ENCODE measurements around the gene PACC1.

The PACC1 gene

GRCh38 chr1:212414328-212415106 lies at the start of gene PACC1:
PACC1 (minus strand) TSS chr1:212414886; CDS start chr1:212414757, 129 bp downstream.
- H3K4me3 Mint-ChIP-seq = peak within 1 kb of the TSS; percentile 91 to 96 (median 91)
- TF ChIP-seq CTCF (IDR thresholded peaks at IDR 0.05; ENCODE audit: unreplicated experiment in 3 of 3) = peak in 1 of 3 experiments; percentile 9
- peaks cover 20% of the 10 kb centered on the region for H3K4me1 Mint-ChIP-seq
- H3K9me3 Mint-ChIP-seq = no peaks in the 10 kb centered on the region
- H3K27ac Mint-ChIP-seq = peak within 1 kb of the TSS; percentile 41 to 93 (median 87)
- peaks cover 14% of the 10 kb centered on the region for H3K27me3 Mint-ChIP-seq (ENCODE audit: low read depth)
- H3K36me3 Mint-ChIP-seq (ENCODE audit: low read depth) = peaks cover 17% of the 10 kb centered on the region

GRCh38 chr1:212463565-212464285 lies 49.0 kb upstream of the PACC1 start:
- peaks cover 9% of the 10 kb centered on the region for H3K27me3 Mint-ChIP-seq (ENCODE audit: low read depth)
- H3K27ac Mint-ChIP-seq = no peak overlapping the region
- H3K9me3 Mint-ChIP-seq = no peaks in the 10 kb centered on the region
- TF ChIP-seq CTCF (IDR thresholded peaks at IDR 0.05; ENCODE audit: unreplicated experiment in 3 of 3) = no peak
- peaks cover 24% of the 10 kb centered on the region for H3K4me1 Mint-ChIP-seq
- H3K4me3 Mint-ChIP-seq = no peak overlapping the region
- H3K36me3 Mint-ChIP-seq (ENCODE audit: low read depth) = no peaks in the 10 kb centered on the region

GRCh38 chr1:212461916-212462660 lies 47.4 kb upstream of the PACC1 start:
- TF ChIP-seq CTCF (IDR thresholded peaks at IDR 0.05; ENCODE audit: unreplicated experiment in 3 of 3) = no peak
- H3K4me3 Mint-ChIP-seq = no peak overlapping the region
- H3K27me3 Mint-ChIP-seq (ENCODE audit: low read depth) = peaks cover 9% of the 10 kb centered on the region
- peaks cover 16% of the 10 kb centered on the region for H3K4me1 Mint-ChIP-seq
- H3K27ac Mint-ChIP-seq = no peak overlapping the region
- no peaks in the 10 kb centered on the region for H3K36me3 Mint-ChIP-seq (ENCODE audit: low read depth)
- no peaks in the 10 kb centered on the region for H3K9me3 Mint-ChIP-seq

GRCh38 chr1:212460376-212460775 lies 45.7 kb upstream of the PACC1 start:
- Mint-ChIP-seq H3K9me3 (no peaks in the 10 kb centered on the region), H3K4me1 (peaks cover 17% of the 10 kb centered on the region), H3K36me3 (ENCODE audit: low read depth) (no peaks in the 10 kb centered on the region), H3K27ac (no peak overlapping the region), H3K27me3 (ENCODE audit: low read depth) (no peaks in the 10 kb centered on the region), H3K4me3 (no peak overlapping the region)
- TF ChIP-seq CTCF (IDR thresholded peaks at IDR 0.05; ENCODE audit: unreplicated experiment in 3 of 3) = no peak

- no peak overlapping the region for H3K27ac Mint-ChIP-seq
- H3K9me3 Mint-ChIP-seq = no peaks in the 10 kb centered on the region
- H3K4me3 Mint-ChIP-seq = no peak overlapping the region
- no peaks in the 10 kb centered on the region for H3K36me3 Mint-ChIP-seq (ENCODE audit: low read depth)
- H3K27me3 Mint-ChIP-seq (ENCODE audit: low read depth) = no peaks in the 10 kb centered on the region
- H3K4me1 Mint-ChIP-seq = peaks cover 17% of the 10 kb centered on the region
- no peak for TF ChIP-seq CTCF (IDR thresholded peaks at IDR 0.05; ENCODE audit: unreplicated experiment in 3 of 3)
Observed at GRCh38 chr1:212459656-212460055, 45.0 kb upstream of the PACC1 start.

All from nephron (organoid).